Measurements from ENCODE around the gene RFK.

DNA sequence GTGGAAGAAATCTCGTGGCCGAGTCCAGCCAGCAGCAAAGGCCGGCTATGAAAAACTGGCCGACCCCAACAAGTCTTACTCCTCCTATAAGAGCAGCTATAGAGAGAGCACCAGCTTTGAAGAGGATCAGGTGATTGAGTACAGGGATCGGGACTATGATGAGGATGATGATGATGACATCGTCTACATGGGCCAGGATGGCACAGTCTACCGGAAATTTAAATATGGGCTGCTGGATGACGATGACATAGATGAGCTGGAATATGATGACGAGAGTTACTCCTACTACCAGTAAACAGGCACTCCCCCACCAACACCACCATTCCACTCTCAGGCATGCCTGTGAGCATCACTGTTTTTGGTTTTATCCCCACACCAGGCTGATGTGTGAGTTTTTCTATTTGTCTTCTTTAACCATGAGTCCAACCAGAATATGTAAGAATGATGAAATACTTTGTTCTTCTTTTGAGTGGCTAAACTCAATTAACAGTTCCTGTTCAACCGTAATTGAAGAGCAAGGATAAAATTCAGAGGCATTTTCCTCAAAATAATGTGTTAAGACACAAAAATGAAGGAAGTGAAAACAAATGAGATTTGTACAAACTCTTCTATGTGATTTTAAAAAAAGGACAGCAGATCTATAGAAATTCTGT lies 35.5 kb downstream of the RFK start:
- no peak for TF ChIP-seq POLR2AphosphoS5 (IDR thresholded peaks at IDR 0.05)
- TF ChIP-seq, protein P1, sequence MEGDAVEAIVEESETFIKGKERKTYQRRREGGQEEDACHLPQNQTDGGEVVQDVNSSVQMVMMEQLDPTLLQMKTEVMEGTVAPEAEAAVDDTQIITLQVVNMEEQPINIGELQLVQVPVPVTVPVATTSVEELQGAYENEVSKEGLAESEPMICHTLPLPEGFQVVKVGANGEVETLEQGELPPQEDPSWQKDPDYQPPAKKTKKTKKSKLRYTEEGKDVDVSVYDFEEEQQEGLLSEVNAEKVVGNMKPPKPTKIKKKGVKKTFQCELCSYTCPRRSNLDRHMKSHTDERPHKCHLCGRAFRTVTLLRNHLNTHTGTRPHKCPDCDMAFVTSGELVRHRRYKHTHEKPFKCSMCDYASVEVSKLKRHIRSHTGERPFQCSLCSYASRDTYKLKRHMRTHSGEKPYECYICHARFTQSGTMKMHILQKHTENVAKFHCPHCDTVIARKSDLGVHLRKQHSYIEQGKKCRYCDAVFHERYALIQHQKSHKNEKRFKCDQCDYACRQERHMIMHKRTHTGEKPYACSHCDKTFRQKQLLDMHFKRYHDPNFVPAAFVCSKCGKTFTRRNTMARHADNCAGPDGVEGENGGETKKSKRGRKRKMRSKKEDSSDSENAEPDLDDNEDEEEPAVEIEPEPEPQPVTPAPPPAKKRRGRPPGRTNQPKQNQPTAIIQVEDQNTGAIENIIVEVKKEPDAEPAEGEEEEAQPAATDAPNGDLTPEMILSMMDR (IDR thresholded peaks at IDR 0.05), result no peak

Measured in prostate gland (tissue), 2 donors.